OCI-LY3 (cell line): ENCODE measurements around the gene ADGRV1.

Experiments used
- EZH2phosphoT487 ChIP-seq: fragments of 200-600 bp; shearing (Covaris generic); IDR thresholded peaks from 2 replicates; pipeline ENCODE4 v1.6.1; 2018; ENCODE audit warnings: antibody characterized with exemption, mixed run types, low read depth
- TF ChIP-seq, protein P1 (sequence below): fragments of 200-600, 300-600 bp; sonication (generic); IDR thresholded peaks from 2 replicates; pipeline ENCODE4 v1.5.1; 2014; ENCODE audit warnings: antibody characterized with exemption, low read length, low read depth

DNA sequence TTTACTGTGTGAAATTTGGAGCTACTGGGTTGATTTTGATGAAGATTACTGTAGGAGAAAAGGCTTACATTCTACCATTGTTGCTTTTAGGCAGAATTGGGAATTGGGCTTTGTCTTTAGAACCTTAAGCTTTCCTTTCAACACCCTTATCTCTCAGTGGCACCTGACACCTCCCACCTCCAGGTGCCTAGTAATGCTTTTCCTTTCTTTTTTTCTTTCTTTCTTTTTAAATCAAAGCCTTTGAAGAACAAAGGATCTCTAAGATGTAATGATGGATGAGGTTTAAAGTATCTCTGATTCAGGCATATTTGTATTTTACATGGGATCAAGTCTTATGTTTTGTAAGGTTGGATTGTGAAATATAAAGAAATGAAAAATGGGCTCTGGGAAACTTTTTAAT lies 2.9 kb upstream of the ADGRV1 start:
- TF ChIP-seq, protein P1, sequence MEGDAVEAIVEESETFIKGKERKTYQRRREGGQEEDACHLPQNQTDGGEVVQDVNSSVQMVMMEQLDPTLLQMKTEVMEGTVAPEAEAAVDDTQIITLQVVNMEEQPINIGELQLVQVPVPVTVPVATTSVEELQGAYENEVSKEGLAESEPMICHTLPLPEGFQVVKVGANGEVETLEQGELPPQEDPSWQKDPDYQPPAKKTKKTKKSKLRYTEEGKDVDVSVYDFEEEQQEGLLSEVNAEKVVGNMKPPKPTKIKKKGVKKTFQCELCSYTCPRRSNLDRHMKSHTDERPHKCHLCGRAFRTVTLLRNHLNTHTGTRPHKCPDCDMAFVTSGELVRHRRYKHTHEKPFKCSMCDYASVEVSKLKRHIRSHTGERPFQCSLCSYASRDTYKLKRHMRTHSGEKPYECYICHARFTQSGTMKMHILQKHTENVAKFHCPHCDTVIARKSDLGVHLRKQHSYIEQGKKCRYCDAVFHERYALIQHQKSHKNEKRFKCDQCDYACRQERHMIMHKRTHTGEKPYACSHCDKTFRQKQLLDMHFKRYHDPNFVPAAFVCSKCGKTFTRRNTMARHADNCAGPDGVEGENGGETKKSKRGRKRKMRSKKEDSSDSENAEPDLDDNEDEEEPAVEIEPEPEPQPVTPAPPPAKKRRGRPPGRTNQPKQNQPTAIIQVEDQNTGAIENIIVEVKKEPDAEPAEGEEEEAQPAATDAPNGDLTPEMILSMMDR, result no peak
- TF ChIP-seq EZH2phosphoT487, result no peak
